OCI-LY7 (cell line): ENCODE measurements around the gene CKAP2L. TPM values are rescaled to one million over a fixed set of nuclear protein-coding genes. Genes with fewer than 3 reads are reported as not detected.

Experiments
- BruUV-seq: library from RNA; stranded (reverse); fragments of 400-500 nt; replicated peaks from 2 replicates; lab custom pipeline; 2021; lab: Mats Ljungman, UMichigan
- CTCF ChIA-PET: fragments of 300-600 bp; sonication (Branson Sonifier 250); formaldehyde crosslinking; loops from one replicate; lab custom pipeline; 2022; ENCODE audit warnings: antibody characterized with exemption; ENCODE audit not compliant: unreplicated experiment; lab: Charles Lee
- POLR2A ChIA-PET: fragments of 300-600 bp; sonication (Branson Sonifier 250); formaldehyde crosslinking; loops from one replicate; lab custom pipeline; 2022; ENCODE audit warnings: antibody characterized with exemption; lab: Charles Lee
- DNase-seq: peaks from one replicate; pipeline ENCODE4 v3.0.0-alpha.2; 2015; ENCODE audit warnings: low spot score
- H2AFZ ChIP-seq: fragments of 200-600 bp; sonication (generic), shearing (Covaris generic); 2 replicates; pipeline ENCODE4 v1.6.1; 2014; ENCODE audit warnings: mild to moderate bottlenecking, antibody characterized with exemption, low read length, moderate library complexity
- H3K27ac ChIP-seq: fragments of 200-600 bp; sonication (generic); 2 replicates; pipeline ENCODE4 v1.5.1; 2014; ENCODE audit warnings: mixed run types, low read depth, mild to moderate bottlenecking, moderate library complexity, low read length, inconsistent platforms; ENCODE audit not compliant: poor library complexity, severe bottlenecking
- H3K36me3 ChIP-seq: fragments of 200-600 bp; sonication (generic); 2 replicates; pipeline ENCODE4 v1.6.1; 2014; ENCODE audit warnings: mild to moderate bottlenecking, antibody characterized with exemption, low read length, moderate library complexity, mixed read lengths; ENCODE audit not compliant: insufficient read depth
- H3K4me1 ChIP-seq: fragments of 200-600 bp; sonication (generic); 2 replicates; pipeline ENCODE4 v1.5.1; 2014; ENCODE audit warnings: mild to moderate bottlenecking, low read length; ENCODE audit not compliant: insufficient read depth, poor library complexity, severe bottlenecking
- H3K4me2 ChIP-seq: fragments of 200-600 bp; sonication (generic); 2 replicates; pipeline ENCODE4 v1.6.1; 2014; ENCODE audit warnings: mild to moderate bottlenecking, low read length
- H3K4me3 ChIP-seq: fragments of 200-600 bp; sonication (generic); 2 replicates; pipeline ENCODE4 v1.5.1; 2014; ENCODE audit warnings: mild to moderate bottlenecking, low read depth, low read length; ENCODE audit not compliant: poor library complexity, severe bottlenecking
- H3K79me2 ChIP-seq: fragments of 200-600 bp; sonication (generic); 2 replicates; pipeline ENCODE4 v1.6.1; 2016; ENCODE audit warnings: low read depth, mild to moderate bottlenecking, low read length, moderate library complexity, mixed read lengths; ENCODE audit not compliant: insufficient read depth
- H3K9me2 ChIP-seq: fragments of 200-600 bp; sonication (generic); 2 replicates; pipeline ENCODE4 v1.6.1; 2016; ENCODE audit warnings: mild to moderate bottlenecking, low read length, mixed read lengths; ENCODE audit not compliant: insufficient read depth
- H3K9me3 ChIP-seq: fragments of 200-600 bp; sonication (generic); 2 replicates; pipeline ENCODE4 v1.6.1; 2014; ENCODE audit warnings: mild to moderate bottlenecking, mixed run types, low read length, mixed read lengths
- H4K20me1 ChIP-seq: fragments of 200-600 bp; sonication (generic); 2 replicates; pipeline ENCODE4 v1.6.1; 2014; ENCODE audit warnings: mild to moderate bottlenecking, antibody characterized with exemption, low read length, moderate library complexity, mixed read lengths; ENCODE audit not compliant: insufficient read depth
- CTCF ChIP-seq: fragments of 200-600 bp; sonication (generic); conservative IDR thresholded peaks from 2 replicates; pipeline ENCODE4 v1.5.1; 2014; ENCODE audit warnings: mild to moderate bottlenecking, antibody characterized with exemption, low read length, moderate library complexity, mixed read lengths
- EZH2phosphoT487 ChIP-seq: fragments of 200-600 bp; sonication (generic); IDR thresholded peaks from 2 replicates; pipeline ENCODE4 v1.6.1; 2018; ENCODE audit warnings: low read depth, borderline replicate concordance, mild to moderate bottlenecking, mixed run types, antibody characterized with exemption, low read length, moderate library complexity, mixed read lengths
- intact Hi-C: fragments of 100-400 bp; cut with micrococcal nuclease; formaldehyde crosslinking; loops from one replicate; pipeline ENCODE4 v1.10.0; 2022; ENCODE audit not compliant: unreplicated experiment
- total RNA-seq, 2 experiments: library from RNA; depleted of rRNA in 1 of 2; stranded (reverse); fragments of >200 nt in 1 of 2; shearing (Covaris generic) in 1 of 2; gene quantifications; 2 replicates each; pipeline ENCODE4 v1.2.3, GENCODE V29; 2014 to 2022

The CKAP2L gene
- total RNA-seq, 2 experiments from 2014 or later = 31.8 to 61.8 TPM

DNA sequence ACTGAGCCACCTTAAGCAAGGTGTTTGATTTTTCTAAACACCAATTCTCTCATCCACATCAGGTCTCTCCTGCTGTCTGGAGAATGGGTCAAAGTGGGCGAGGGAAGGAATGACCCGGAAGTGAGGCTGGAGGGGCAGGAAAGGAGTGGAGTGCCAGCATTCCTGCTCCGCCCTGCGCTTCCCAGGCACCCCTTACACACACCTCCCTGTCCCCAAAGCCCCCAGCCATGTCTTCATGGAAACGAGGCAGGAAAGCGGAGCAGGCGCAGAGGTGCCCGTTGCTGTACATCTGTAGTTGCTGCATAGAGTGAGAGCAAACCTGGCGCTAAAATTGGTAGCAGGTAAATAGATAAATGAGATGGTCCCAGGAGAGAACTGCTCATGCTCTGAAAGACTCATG is 70.8 kb downstream of the CKAP2L start:
- intact Hi-C loops = loop anchor here (5.0 kb wide), 1 partner anchor 34 kb away; no protein-coding TSS in a partner anchor
- no peak overlapping the region for H3K27ac ChIP-seq
- no peak for TF ChIP-seq EZH2phosphoT487
- no peak for TF ChIP-seq CTCF
- DNase-seq = no peak
- no peaks in the 10 kb centered on the region for H3K79me2 ChIP-seq
- H2AFZ ChIP-seq = no peak overlapping the region
- H3K9me3 ChIP-seq = no peaks in the 10 kb centered on the region
- no peak overlapping the region for H3K4me2 ChIP-seq
- no peaks in the 10 kb centered on the region for H3K36me3 ChIP-seq
- no peaks in the 10 kb centered on the region for H4K20me1 ChIP-seq
- no TSS peak for BruUV-seq
- no peaks in the 10 kb centered on the region for H3K9me2 ChIP-seq
- no peak overlapping the region for H3K4me3 ChIP-seq
- ChIA-PET POLR2A (interaction anchor here (1.5 kb wide), 1 partner anchor 17 kb away, joined by 4 read pairs; no protein-coding TSS in a partner anchor), CTCF (no interaction called here)
- H3K4me1 ChIP-seq = peaks cover 4% of the 10 kb centered on the region

GRCh38 chr2:112692918-112693317 is 71.5 kb downstream of the CKAP2L start:
- Histone ChIP-seq H3K9me2 (no peaks in the 10 kb centered on the region), H3K79me2 (no peaks in the 10 kb centered on the region), H3K36me3 (no peaks in the 10 kb centered on the region), H4K20me1 (no peaks in the 10 kb centered on the region), H3K4me3 (no peak overlapping the region), H3K9me3 (no peaks in the 10 kb centered on the region), H3K4me2 (no peak overlapping the region), H3K4me1 (peaks cover 4% of the 10 kb centered on the region), H3K27ac (no peak overlapping the region), H2AFZ (no peak overlapping the region)
- BruUV-seq = no TSS peak
- ChIA-PET POLR2A (interaction anchor here (0.6 to 1.5 kb wide), 2 partner anchors 16 to 68 kb away, joined by 4 read pairs; no protein-coding TSS in a partner anchor), CTCF (no interaction called here)
- TF ChIP-seq EZH2phosphoT487 = no peak
- no peak for TF ChIP-seq CTCF
- DNase-seq = no peak
- intact Hi-C loops = loop anchor here (5.0 kb wide), 1 partner anchor 34 kb away; no protein-coding TSS in a partner anchor

DNA sequence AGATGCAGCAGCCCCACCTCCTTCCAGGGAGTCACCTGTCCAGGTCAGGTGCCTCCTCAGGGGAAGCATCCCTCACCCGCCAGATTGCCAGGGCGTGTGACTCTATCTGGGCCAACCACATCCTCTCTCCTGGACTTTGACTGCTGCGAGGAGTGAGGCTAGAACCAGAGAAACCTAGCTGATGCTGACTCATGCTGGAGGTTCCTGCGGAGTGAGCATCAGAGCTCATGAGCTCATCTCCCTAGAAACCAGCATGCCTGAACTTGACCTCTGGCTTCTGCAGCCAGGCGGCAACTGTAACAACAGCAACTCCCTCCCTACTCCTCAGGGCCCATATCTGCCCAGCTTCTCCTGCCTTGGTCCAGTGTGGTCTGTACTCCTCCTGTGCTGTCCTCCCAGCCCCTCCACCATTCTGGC is 71.9 kb downstream of the CKAP2L start:
- TF ChIP-seq CTCF (no peak), EZH2phosphoT487 (no peak)
- POLR2A ChIA-PET = interaction anchor here (0.6 to 1.5 kb wide), 4 partner anchors 16 to 67 kb away, joined by 3 to 5 read pairs (median 4); no protein-coding TSS in a partner anchor
- H3K36me3 ChIP-seq = no peaks in the 10 kb centered on the region

More for the DNA sequence above, 71.9 kb downstream of the CKAP2L start:
- no TSS peak for BruUV-seq
- Histone ChIP-seq H3K9me3 (no peaks in the 10 kb centered on the region), H3K27ac (no peak overlapping the region), H3K4me2 (no peak overlapping the region), H3K9me2 (no peaks in the 10 kb centered on the region), H2AFZ (no peak overlapping the region), H3K79me2 (no peaks in the 10 kb centered on the region), H3K4me1 (peaks cover 4% of the 10 kb centered on the region), H3K4me3 (no peak overlapping the region), H4K20me1 (no peaks in the 10 kb centered on the region)
- CTCF ChIA-PET = interaction anchor here (0.7 kb wide), 1 partner anchor 46 kb away, joined by 3 read pairs; no protein-coding TSS in a partner anchor
- intact Hi-C loops = loop anchor here (5.0 kb wide), 1 partner anchor 35 kb away; no protein-coding TSS in a partner anchor
- DNase-seq = peak; percentile 22
